Measurements from ENCODE around the gene LRRC14B.

DNA sequence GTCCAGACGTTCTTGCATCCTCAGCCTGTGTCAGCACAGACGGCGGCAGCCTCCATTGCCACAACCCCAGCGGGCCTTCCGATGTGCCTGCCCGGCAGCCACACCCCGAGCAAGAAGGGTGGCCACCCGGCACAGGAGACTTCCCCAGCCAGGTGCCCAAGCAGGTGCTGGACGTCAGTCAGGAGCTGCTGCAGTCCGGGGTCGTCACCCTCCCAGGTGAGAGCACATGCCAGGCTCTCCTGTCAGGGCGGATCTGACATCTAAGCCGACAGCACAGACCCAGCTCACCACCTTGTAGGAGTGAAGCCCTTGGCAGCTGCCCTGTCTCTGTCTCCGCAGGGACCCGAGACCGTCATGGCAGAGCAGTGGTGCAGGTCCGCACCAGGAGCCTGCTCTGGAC is 48.3 kb upstream of the LRRC14B start:
- TF ChIP-seq, protein P1, sequence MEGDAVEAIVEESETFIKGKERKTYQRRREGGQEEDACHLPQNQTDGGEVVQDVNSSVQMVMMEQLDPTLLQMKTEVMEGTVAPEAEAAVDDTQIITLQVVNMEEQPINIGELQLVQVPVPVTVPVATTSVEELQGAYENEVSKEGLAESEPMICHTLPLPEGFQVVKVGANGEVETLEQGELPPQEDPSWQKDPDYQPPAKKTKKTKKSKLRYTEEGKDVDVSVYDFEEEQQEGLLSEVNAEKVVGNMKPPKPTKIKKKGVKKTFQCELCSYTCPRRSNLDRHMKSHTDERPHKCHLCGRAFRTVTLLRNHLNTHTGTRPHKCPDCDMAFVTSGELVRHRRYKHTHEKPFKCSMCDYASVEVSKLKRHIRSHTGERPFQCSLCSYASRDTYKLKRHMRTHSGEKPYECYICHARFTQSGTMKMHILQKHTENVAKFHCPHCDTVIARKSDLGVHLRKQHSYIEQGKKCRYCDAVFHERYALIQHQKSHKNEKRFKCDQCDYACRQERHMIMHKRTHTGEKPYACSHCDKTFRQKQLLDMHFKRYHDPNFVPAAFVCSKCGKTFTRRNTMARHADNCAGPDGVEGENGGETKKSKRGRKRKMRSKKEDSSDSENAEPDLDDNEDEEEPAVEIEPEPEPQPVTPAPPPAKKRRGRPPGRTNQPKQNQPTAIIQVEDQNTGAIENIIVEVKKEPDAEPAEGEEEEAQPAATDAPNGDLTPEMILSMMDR (IDR thresholded peaks at IDR 0.05): no peak
- TF ChIP-seq POLR2A (IDR thresholded peaks at IDR 0.05): no peak

All from esophagus squamous epithelium (tissue), 4 donors.